K562 (cell line): Measurements from ENCODE around the gene KRTAP2-4. TPM values are rescaled to one million over a fixed set of nuclear protein-coding genes. Genes with fewer than 3 reads are reported as not detected.
"Not testable (repeated sequence)": the region's sequence is repeated elsewhere in the genome, so short reads cannot be mapped to it uniquely, and the experiment has no call there.

Experiments used
- ATAC-seq: fragments of 200-7000 bp; cut with Tn5 transposase; 3 replicates; pipeline ENCODE4 v1.9.1; 2020; ENCODE audit warnings: moderate library complexity
- BruUV-seq: library from RNA; stranded (reverse); fragments of 400-500 nt; replicated peaks from 2 replicates; lab custom pipeline; 2021; lab: Mats Ljungman, UMichigan
- CTCF ChIA-PET: fragments of 300-600 bp; formaldehyde crosslinking; extraction: SDS; loops from one replicate; lab custom pipeline; 2021; ENCODE audit warnings: low intra/inter-chr PET ratio; lab: Yijun Ruan, JAX
- POLR2A ChIA-PET: fragments of 300-600, 350-650 bp; sonication (Branson Sonifier 250); formaldehyde crosslinking; extraction: SDS; loops from one replicate; lab custom pipeline; 2021; ENCODE audit warnings: antibody characterized with exemption, inconsistent platforms; lab: Yijun Ruan, JAX
- DNase-seq, 4 experiments: peaks; one replicate each; pipeline versions ENCODE4 v3.0.0 to v3.0.0-alpha.2; 2011 to 2018; ENCODE audit warnings: low spot score in 3 of 4, mixed read lengths in 3 of 4; ENCODE audit errors: extremely low read depth in 1 of 4
- FAIRE-seq: peaks from 2 replicates; lab custom pipeline; 2011; peaks lifted over from hg19 to GRCh38; lab: Jason Lieb, UNC
- H2AFZ ChIP-seq: 2 replicates; pipeline ENCODE4 v1.6.0; 2011; ENCODE audit warnings: low read depth, low read length, control low read depth, inconsistent platforms
- H3K27ac ChIP-seq: fragments of 200-600 bp; 3 replicates; pipeline ENCODE4 v1.8.0; 2011; ENCODE audit warnings: low read depth, mild to moderate bottlenecking, control low read depth, inconsistent platforms, low read length, moderate library complexity, mixed read lengths; ENCODE audit errors: extremely low read depth
- H3K27me3 ChIP-seq, 2 experiments: fragments of 300-600 bp in 1 of 2; 2 replicates in 1 of 2; 3 replicates in 1 of 2; pipeline versions ENCODE4 v1.6.0 to v1.8.0; 2011; ENCODE audit warnings: inconsistent platforms in 2 of 2, low read length in 2 of 2, mild to moderate bottlenecking in 1 of 2, mixed read lengths in 1 of 2, moderate library complexity in 1 of 2; ENCODE audit not compliant: control insufficient read depth in 2 of 2, insufficient read depth in 2 of 2
- H3K36me3 ChIP-seq: fragments of 300-600 bp; 3 replicates; pipeline ENCODE4 v1.8.0; 2011; ENCODE audit warnings: mild to moderate bottlenecking, low read length, inconsistent platforms; ENCODE audit not compliant: control insufficient read depth, insufficient read depth
- H3K4me1 ChIP-seq, 2 experiments: fragments of 200-600 bp in 1 of 2; replicated peaks in 1 of 2; 2 replicates in 1 of 2; 3 replicates in 1 of 2; pipeline versions ENCODE4 v1.5.1 to v1.8.0; 2011; ENCODE audit warnings: inconsistent platforms in 2 of 2, low read length in 2 of 2, mild to moderate bottlenecking in 1 of 2, mixed read lengths in 1 of 2, moderate library complexity in 1 of 2; ENCODE audit not compliant: control insufficient read depth in 2 of 2, insufficient read depth in 2 of 2
- H3K4me2 ChIP-seq: 2 replicates; pipeline ENCODE4 v1.6.1; 2011; ENCODE audit warnings: low read length, control low read depth, inconsistent platforms, mixed read lengths; ENCODE audit not compliant: insufficient read depth
- H3K4me3 ChIP-seq: fragments of 200-600 bp; sonication (generic), shearing (Covaris generic); 2 replicates; pipeline ENCODE4 v1.5.1; 2016; ENCODE audit warnings: control low read depth, inconsistent platforms
- H3K79me2 ChIP-seq: fragments of 200-600 bp; 3 replicates; pipeline ENCODE4 v1.8.0; 2011; ENCODE audit warnings: low read length, inconsistent platforms; ENCODE audit not compliant: control insufficient read depth, insufficient read depth
- H3K9ac ChIP-seq, 2 experiments: 2 replicates each; pipeline versions ENCODE4 v1.6.0 to v1.6.1; 2011; ENCODE audit warnings: low read depth in 2 of 2, low read length in 2 of 2, control low read depth in 1 of 2, inconsistent platforms in 1 of 2, mild to moderate bottlenecking in 1 of 2, mixed read lengths in 1 of 2; ENCODE audit not compliant: insufficient read depth in 1 of 2
- H3K9me1 ChIP-seq: one replicate; pipeline ENCODE4 v1.6.0; 2011; ENCODE audit warnings: inconsistent platforms, mild to moderate bottlenecking, low read length, moderate library complexity; ENCODE audit not compliant: control insufficient read depth, insufficient read depth
- H3K9me3 ChIP-seq: replicated peaks from 2 replicates; pipeline ENCODE4 v1.5.1; 2011; ENCODE audit warnings: low read depth, low read length, inconsistent platforms; ENCODE audit not compliant: control insufficient read depth, insufficient read depth
- H4K20me1 ChIP-seq: replicated peaks from 2 replicates; pipeline ENCODE4 v1.6.1; 2011; ENCODE audit warnings: low read length, inconsistent platforms, mixed read lengths; ENCODE audit not compliant: control insufficient read depth, insufficient read depth
- NR4A1 ChIP-seq, 2 experiments: fragments of 250-450 bp in 1 of 2; fragments of 450-650 bp in 1 of 2; sonication (Bioruptor Pico) in 1 of 2; IDR thresholded peaks; 2 replicates each; pipeline versions ENCODE4 v1.4.0 to v1.6.1; 2016 to 2020; ENCODE audit warnings: mild to moderate bottlenecking in 2 of 2, missing compliant biosample characterization in 1 of 2, missing genetic modification characterization in 1 of 2, moderate library complexity in 1 of 2
- ZNF668 ChIP-seq: fragments of 250-450 bp; sonication (Bioruptor Pico); IDR thresholded peaks from 2 replicates; pipeline ENCODE4 v1.8.0; 2022; ENCODE audit warnings: mild to moderate bottlenecking, inconsistent platforms
- WGBS: fragments of 100-300 bp; shearing (Covaris generic); methylation state at CpG from one replicate; pipeline ENCODE4 v1.1.6; 2016; ENCODE audit warnings: low coverage, mixed read lengths; ENCODE audit not compliant: insufficient coverage; ENCODE audit errors: missing lambda C conversion rate; 5-methylcytosine and 5-hydroxymethylcytosine counted together
- in situ Hi-C: fragments of 300-500 bp; cut with MboI; formaldehyde crosslinking; loops from 4 replicates; pipeline ENCODE4 v1.15.0; 2018; ENCODE audit warnings: inconsistent platforms, mixed read lengths
- intact Hi-C: fragments of 100-400 bp; cut with micrococcal nuclease; formaldehyde crosslinking; loops from 2 replicates; pipeline ENCODE4 v1.14.2; 2022
- polyA plus RNA-seq, 8 experiments: library from polyadenylated mRNA; depleted of rRNA in 4 of 8; stranded (reverse) in 5 of 8; unstranded in 3 of 8; fragments of >200 nt; fragmentation: Nextera tagmentation in 2 of 8; fragmentation: Illumina TruSeq in 1 of 8; extraction: Ambion mirVana in 2 of 8; extraction: Trizol in 1 of 8; gene quantifications; 2 replicates each; pipeline versions ENCODE4 v1.2.1 to v1.2.3, GENCODE V29; 2011 to 2014; ENCODE audit warnings: inconsistent platforms in 1 of 8, missing spikeins in 1 of 8
- total RNA-seq, 7 experiments: library from RNA; depleted of rRNA in 6 of 7; stranded (reverse); fragments of >200 nt in 6 of 7; fragmentation: Illumina TruSeq in 2 of 7; extraction: Trizol in 2 of 7; gene quantifications; 2 replicates each; pipeline versions ENCODE4 v1.2.1 to v1.2.3, GENCODE V29; 2011 to 2021; ENCODE audit warnings: low replicate concordance in 1 of 7

The KRTAP2-4 gene
- total and polyA plus RNA-seq, 9 of the 15 experiments (the other 6 are each of a cell fraction or from before 2014, with no cell fraction given), result not detected

GRCh38 chr17:41054556-41054955 lies 11.1 kb downstream of the KRTAP2-4 start:
- H3K27me3 ChIP-seq, H3K4me1 ChIP-seq, ATAC-seq, H3K4me2 ChIP-seq, H3K27ac ChIP-seq, in situ Hi-C loops, CTCF ChIA-PET, H3K9me1 ChIP-seq, H3K79me2 ChIP-seq, intact Hi-C loops, FAIRE-seq, H3K9ac ChIP-seq, H3K4me3 ChIP-seq, H2AFZ ChIP-seq, BruUV-seq, H3K9me3 ChIP-seq, DNase-seq, POLR2A ChIA-PET, H3K36me3 ChIP-seq, H4K20me1 ChIP-seq: not testable (repeated sequence)
- under 1% methylated on average over 7 of the region's 9 CpGs for WGBS

- WGBS, result 1% methylated on average over 4 of the region's 4 CpGs
- TF ChIP-seq ZNF668 (CRISPR knock-in tag), result no peak
- no peak for TF ChIP-seq NR4A1 (CRISPR knock-in tag; IDR thresholded peaks at IDR 0.05)
- no peak for TF ChIP-seq NR4A1 (tag; IDR thresholded peaks at IDR 0.05)
- Histone ChIP-seq H3K79me2 (no peaks in the 10 kb centered on the region), H2AFZ (no peak overlapping the region), H3K36me3 (no peaks in the 10 kb centered on the region), H4K20me1 (no peaks in the 10 kb centered on the region), H3K9me1 (no peaks in the 10 kb centered on the region), H3K27me3 (peaks cover 0 to 7% of the 10 kb centered on the region in 2 experiments; a peak in 2 of 5 replicates), H3K9me3 (no peaks in the 10 kb centered on the region), H3K9ac (no peak overlapping the region), H3K4me3 (no peak overlapping the region), H3K4me1 (no peaks in the 10 kb centered on the region), H3K4me2 (no peak overlapping the region), H3K27ac (no peak overlapping the region)
- DNase-seq (no peak), FAIRE-seq (no peak), ATAC-seq (no peak)
- intact Hi-C loops (no loop called here), in situ Hi-C loops (no loop called here)
- no TSS peak for BruUV-seq
- ChIA-PET POLR2A (interaction anchor here (0.7 kb wide), 1 partner anchor 14 kb away, joined by 3 read pairs; no protein-coding TSS in a partner anchor), CTCF (no interaction called here)
Measured at GRCh38 chr17:41054025-41054424, 11.7 kb downstream of the KRTAP2-4 start.
